Activated CD8-positive, alpha-beta memory T cell treated with anti-CD3 and anti-CD28 coated beads, Interleukin-2, amount 50 U/mL, for 1 hour (primary cell): ENCODE results near the gene SCP2.

Experiments used
- DNase-seq: peaks from one replicate; pipeline ENCODE4 v3.0.0-alpha.2; 2020; ENCODE audit errors: extremely low read depth

The SCP2 gene

DNA sequence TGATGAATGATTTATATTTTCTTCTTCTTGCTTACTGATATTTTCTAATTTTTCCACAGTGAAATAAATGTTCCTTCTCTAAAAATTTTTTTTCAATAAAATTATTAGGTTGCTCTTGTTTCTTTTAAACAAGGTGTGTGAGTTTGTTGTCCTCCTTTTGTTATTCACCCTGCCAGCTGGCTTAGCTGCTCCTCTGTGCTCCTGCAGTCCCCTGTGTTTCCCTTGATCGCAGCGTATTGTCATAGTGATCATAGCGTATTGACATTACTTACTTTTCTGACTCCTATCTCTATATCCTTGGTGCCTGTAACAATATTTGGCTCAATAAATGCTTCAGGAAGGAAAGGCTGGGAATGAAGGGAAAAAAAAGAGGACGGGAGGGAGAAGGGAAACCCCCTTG, 110.1 kb downstream of the SCP2 start:
- DNase-seq: no peak

DNA sequence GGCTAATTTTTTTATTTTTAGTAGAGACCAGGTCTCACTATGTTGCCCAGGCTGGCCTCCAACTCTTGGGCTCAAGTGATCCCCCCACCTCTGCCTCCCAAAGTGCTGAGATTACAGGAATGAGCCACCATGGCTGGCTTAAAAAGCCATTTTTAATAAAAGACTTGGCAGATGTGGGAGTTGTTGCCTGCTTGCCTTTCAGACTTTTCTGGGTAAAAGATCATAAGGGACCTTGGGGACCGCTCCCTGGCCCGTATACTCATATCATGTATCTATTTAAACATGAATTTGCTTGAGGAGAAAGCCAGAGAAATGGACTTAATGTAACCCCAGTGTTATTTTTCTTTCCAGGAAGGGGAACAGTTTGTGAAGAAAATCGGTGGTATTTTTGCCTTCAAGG, 111.5 kb downstream of the SCP2 start:
- no peak for DNase-seq

DNA sequence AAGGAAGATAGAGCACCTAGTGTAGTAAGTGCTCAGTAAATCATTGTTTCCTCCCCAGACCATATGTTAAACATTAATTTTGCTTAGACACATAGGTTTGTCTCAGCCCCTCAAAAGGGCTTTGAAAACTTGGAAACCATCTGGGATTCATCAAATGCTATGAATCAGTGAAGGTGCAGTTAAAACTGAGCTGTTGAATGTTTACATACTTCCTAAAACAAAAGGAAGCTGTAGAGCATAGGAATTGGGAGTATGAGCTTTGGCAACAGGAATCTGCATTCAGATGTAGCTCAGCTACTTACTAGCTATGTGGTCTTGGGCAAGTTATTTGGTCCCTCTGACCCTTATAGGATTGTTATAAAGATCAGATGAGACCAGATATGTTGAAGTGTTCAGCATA, 116.2 kb downstream of the SCP2 start:
- DNase-seq: no peak

DNA sequence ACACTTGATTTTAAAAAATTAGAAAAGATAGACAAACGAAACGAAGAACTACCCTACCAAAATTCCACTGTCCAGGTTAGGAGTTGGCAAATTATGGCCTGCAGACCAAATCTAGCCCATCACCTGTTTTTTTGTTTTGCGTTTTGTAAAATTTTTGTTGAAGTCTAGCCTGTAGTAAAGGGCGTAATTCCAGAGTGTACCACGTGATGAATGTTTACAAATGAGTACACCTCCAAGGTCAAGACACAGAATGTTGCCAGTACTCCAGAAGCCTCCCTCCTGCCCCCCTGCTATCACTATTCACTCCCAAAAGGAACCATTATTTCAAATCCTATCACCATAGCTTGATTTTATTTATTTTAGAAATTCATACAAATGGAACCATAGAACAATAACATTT, 117.8 kb downstream of the SCP2 start:
- DNase-seq: no peak

DNA sequence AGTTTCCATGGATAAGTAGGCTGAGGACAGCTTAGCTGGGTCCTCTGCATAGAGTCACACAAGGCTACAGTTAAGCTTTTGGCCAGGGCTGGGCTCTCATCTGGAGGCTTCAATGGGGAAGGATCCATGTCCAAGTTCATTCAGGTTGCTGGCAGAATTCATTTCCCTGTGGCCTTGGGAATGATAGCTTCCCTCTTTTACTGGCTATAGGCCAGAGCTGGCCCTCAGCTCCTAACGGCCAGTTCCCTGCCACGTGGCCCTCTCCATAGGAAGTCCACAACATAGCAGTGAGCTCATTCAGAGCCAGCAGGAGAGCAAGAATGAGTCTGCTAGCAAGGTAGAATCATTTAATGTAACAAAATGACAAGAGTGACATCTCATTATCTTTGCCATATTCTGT, 119.9 kb downstream of the SCP2 start:
- no peak for DNase-seq

DNA sequence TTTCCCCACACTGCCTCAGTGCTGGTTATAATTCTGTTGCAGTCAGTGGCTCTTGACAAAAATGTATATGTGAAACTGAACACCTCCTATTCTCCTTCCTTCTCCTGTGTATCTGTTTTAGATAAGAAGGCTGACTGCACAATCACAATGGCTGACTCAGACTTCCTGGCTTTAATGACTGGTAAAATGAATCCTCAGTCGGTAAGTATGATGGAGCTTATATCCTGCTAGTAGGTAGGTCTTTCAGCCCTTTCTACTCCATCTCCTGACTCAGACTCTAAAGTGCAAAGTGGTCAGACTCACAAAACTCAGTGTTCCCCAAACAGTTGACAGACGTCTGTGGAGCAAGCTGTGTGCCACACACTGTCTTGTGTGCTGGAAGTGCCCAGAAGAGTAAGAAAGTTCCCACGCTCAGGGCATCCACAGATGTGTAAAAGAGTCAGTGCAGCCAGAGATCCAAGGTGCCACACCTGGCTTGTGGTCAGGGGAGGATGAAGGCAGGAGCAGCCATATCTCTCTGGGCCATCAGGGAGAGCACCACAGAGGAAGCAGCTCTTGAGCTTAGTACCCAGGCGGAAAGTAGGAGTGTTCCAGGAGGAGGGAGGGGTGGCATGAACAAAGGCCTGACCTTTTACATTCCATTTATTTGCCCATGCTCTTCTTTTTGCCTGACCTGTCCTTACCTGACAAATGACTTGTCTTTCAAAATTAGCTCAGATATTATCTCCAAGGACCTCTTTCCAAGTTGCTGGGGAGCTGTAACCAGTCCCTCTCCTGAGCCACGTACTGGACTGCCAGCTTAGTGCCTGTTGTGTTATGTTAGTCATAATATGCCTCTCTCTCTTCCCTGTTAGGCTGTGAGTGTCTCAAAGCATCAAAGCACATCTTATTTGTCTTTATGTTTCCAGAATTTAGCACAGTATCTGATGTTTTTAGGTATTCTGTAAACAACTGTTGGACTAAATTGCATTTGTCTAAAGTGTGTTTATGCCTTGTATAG, 121.0 kb downstream of the SCP2 start:
- no peak for DNase-seq

DNA sequence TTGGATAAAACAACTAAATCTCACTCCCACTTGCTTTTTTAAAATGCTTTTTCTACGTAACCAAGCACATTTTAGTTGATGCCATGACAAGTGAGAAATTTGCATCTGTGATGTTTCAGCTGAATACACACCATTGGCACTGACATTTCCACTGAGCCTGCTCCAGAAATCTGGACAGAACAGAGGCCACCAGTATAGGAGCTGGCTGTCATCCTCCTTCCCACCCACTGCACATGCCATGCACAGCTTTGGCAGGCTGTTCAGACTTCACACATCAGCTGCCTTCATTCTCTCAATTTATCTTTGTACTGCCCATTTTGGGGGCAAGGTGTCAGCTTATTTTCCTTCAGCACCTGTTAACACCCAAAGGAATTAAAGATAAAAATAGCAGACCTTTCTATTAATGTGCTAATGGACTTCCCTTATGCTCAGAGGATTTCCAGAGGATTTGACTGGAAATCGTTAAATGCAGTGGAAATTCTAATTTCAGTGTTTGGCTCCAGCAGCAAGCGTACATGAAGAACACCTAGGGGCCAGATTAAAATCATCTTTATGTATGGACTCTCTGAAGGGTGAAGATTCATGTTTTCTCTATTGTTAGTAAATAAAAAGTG, 122.0 kb downstream of the SCP2 start:
- DNase-seq: no peak

DNA sequence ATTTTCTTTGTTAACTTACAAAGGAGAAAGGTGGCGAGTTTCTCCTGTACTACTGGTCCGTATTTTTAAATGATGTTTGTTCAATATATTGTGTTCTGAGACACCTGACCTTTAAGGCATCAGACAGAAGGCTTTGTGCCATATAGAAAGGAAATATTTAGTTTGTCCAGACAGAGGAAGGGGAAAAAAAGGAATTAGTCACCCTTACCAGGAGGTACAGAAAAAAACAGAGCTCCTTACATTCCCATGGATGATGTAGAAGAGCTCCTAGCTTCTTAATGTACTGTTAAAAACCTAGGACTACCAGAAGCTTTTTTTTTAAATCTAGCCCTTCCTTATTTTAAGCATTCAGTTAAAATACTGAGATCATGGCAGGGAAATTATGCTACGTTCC, 122.5 kb downstream of the SCP2 start:
- no peak for DNase-seq

DNA sequence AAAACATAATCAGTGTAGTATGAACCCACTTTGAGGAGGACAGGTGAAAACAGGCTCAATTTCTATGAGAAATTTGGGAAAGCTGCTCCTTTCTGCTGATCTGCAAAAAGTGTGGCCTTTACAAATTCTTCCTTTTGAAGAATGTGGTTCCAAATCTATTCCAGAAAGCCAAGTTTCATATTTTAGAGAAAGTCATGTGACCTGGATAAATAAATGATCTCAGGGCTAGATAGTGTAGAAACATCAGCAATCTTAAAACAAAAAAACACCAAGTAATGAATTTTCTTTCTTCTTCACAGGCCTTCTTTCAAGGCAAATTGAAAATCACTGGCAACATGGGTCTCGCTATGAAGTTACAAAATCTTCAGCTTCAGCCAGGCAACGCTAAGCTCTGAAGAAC, 123.2 kb downstream of the SCP2 start:
- no peak for DNase-seq

DNA sequence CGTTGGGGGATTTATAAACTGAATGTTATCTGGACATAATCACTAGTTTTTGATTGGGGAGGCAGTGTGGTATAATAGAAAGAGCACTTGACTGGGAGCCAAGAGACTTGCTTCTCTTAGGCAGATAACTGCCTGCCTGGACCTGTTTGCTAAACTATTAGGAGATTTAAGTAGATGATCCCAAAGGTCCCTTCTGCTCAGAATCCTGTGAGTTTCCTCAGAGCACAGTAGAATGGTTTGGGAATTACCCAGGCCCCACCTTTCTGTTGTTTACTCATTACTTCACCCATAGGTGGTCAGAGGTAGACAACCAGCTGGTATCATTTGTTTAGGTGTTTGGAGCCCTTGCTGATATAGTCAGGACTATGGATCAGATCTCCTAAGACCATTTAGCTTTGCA, 124.6 kb downstream of the SCP2 start:
- DNase-seq: no peak

DNA sequence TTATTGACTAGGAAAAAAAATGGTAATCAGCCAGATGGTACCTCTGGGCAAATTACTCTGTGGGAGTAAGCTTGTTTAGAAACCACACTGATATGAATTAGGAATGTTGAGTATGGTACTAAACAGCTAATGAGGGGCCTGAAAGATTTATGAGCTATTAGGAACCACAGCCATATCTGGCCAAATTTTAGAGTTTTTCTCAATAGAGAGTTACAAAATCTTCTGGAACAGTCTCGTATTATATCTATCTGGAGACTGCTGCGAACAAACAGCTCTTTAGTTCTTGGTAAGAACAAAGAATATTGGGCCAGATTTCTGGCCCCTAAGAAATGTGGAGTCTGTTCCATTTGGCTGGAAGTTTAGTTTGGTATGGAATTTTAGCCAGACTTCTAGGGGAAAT, 130.1 kb downstream of the SCP2 start:
- no peak for DNase-seq

DNA sequence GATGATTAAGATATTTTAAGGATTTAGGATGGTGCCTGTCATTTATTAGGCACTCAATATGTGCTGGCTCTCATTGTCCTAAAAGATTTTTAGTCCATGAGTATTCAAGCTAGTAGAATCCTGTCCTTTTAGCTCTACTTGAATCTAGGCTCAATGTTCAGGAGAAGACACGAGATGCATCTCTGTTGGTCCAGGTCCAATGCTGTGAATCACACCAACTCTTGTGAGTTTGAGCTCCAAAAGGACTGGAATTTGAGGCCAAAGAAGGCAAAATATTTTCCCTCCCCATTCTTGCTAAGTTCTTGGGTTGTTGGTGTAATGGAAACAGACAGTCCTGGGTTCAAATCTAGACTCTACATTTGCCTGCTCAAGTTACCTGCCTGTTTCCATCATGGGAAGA, 133.5 kb downstream of the SCP2 start:
- DNase-seq: no peak

DNA sequence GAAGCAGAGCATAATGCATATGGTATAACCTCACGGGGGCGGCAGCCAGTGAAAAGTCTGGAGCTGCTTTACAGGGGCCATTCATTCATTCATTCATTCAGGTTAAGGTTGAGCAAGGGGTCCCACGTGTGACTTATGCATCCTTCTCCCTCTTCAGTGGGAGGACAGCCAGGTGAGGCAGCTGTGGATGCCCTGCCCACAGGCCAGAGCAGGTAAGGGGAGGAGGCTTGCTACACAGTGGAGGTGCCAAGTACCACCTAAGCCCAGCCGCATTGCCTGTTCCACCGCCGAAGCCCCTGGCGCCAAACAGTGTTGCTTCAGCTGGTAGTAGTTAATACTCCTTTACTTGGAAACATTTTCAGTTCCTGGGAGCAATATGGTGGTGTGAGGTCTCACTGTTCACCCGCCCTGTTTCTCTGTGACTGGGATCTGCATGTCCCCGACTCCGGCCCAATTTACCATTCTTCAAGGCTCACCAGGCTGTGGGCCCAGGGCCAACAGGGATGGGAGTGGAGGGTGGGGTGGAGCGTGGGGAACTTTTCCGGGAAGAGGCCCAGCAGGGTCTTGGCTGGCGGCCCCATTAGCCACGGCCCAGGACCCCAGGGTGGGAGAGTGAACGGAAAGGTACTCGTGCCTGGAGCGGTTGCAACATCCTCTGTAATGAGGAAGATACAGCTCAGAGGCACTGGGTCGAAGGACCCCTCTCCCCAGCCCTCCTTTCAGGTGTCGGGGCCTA, 134.2 kb downstream of the SCP2 start:
- no peak for DNase-seq

DNA sequence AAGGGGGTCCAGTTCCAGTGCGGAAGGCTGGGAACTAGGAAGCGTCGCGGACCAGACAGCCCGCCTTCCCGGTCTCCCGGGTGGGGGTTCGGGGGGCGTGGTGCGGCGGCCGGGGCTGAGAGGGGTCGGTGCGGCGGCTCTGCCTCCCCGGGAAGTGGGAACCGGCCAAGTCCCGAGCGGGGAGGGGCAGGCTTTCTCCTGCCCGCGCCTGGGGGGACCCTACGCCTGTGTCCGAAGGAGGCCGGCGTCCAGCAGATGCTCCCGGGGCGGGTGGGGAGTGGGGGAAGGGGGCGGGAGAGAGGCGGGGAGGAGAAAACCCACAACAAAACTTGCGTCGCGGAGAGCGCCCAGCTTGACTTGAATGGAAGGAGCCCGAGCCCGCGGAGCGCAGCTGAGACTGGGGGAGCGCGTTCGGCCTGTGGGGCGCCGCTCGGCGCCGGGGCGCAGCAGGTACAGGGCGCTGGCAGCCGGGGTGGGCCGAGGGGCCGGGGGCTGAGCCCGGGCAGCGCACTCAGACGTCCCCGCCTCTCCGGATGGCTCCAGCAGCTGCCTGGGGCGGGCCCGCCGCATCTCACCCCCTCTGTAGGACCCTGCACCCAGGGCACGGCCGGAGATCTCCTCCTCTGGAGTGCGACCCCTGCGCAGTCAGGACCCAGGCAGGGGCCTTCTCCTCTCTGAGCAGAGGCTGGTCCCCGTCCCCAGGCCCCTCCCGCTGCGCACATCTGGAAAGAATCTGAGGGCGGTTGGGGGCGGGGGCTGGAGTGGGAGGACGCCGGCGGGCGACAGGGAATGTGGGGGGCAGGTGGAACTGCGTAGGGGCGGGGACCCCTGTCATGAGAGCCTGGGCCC, 135.0 kb downstream of the SCP2 start, which contains the start of gene PODN:
TSS of gene PODN (plus strand) at position 355 of the 849 bp plus-strand sequence. CDS start 7,643 bp downstream, outside the sequence.
- no peak for DNase-seq

DNA sequence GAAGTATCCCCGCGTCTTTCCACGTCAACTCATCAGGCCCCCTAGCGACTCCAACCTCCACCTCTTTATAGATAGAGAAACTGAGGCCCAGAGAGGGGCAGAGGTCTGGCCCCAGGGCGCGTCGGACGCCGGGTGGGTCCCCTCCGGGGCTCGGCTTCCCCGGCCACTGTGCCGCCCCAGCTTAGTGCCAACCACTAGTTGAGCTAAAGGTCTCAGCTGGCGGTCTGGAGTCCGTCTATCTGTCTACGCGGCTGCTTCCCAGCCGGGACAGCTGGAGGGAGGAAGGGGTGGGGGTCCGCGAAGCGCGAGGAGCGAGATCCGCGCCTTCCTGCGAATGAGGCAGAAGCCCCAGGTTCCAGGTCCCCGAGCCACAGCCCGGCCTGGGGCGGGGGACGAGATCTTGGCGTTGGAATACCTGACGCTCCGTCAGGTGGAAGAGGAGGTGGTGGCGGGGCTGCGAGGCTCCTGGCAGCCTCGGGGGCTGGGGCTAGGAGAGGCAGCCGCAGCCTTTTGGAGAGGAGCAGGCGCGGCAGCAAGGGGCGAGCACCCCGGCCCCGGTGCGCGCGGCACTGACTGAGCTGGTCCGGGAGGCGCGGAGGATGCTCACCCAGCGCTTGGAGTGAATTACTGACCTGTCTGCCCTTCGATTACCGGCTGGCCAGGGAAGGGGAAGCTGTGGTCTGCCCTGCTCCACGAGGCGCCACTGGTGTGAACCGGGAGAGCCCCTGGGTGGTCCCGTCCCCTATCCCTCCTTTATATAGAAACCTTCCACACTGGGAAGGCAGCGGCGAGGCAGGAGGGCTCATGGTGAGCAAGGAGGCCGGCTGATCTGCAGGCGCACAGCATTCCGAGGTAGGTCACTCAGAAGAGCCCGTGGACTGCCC, 135.9 kb downstream of the SCP2 start:
- DNase-seq: no peak

DNA sequence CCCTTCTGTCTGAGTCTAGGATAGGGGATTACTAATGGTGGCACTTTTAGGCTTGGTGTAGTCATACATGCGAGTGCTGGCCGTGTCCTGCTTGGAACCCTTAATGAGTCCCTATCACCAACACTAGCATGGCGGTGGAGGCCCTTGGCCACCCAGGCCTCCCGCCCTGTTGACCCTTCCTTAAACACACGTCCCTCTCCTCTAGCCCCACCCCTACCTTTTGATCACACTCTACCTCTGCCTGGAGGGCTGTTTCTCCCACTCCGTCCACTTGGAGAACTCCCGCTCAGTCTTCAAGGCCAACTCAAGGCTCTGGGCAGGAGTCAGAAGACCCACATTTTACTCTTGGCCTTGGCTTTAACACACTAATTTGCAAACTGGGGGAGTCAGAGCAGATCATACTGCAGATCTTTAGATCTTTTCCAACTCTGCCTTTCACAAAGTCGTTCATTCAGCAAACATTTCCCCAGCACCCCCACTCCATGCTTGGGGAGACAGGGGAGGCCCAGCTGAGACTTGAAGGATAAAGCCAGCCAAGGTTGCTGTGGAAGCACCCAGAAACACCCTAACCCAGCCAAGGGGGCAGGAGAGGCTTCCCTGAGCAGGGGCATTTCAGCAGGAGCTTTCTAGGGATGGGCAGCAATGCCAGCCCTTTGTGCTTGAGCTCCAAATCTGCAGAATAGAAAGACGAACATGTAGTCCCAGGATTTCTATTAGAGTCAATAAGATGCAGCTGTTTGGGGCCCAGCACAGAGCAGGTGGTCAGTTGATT, 136.9 kb downstream of the SCP2 start:
- DNase-seq: no peak

DNA sequence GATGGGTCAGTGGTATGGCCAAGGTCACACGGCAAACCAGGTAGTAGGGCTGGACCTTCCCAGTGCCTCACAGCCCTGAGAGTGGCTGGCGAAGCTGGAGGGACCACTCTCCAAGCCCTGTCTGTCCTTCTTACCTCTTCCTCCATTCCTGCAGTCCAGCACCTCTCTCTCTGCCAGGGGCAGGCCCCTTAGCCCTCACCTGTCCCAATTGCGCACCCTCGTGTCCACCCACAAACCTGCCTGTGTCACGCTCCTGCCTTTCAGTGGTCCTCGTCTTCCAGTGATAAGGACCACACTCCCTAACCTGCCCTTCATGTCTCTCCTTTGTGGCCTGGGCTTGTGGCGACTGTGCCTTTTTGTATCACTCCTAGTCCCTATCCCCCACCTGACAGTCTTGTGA, 138.3 kb downstream of the SCP2 start:
- no peak for DNase-seq

DNA sequence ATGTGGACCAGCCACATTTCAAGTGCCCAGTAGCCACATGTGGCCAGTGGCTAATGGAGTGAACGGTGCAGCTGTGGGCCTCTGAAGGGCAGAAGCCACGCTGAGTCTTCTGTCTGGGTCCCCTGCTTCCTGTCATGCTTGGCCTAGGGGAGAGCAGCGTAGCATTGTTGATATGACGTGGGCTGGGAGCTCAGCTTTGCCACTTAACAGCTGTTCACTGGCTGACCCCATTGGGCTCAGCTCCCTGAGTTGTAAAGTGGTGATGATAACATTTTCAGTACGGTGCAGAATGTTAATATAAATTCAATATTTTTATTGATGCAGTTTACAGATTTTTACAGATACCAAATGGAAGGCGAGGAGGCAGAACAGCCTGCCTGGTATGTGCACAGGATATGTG, 139.4 kb downstream of the SCP2 start:
- DNase-seq: no peak

DNA sequence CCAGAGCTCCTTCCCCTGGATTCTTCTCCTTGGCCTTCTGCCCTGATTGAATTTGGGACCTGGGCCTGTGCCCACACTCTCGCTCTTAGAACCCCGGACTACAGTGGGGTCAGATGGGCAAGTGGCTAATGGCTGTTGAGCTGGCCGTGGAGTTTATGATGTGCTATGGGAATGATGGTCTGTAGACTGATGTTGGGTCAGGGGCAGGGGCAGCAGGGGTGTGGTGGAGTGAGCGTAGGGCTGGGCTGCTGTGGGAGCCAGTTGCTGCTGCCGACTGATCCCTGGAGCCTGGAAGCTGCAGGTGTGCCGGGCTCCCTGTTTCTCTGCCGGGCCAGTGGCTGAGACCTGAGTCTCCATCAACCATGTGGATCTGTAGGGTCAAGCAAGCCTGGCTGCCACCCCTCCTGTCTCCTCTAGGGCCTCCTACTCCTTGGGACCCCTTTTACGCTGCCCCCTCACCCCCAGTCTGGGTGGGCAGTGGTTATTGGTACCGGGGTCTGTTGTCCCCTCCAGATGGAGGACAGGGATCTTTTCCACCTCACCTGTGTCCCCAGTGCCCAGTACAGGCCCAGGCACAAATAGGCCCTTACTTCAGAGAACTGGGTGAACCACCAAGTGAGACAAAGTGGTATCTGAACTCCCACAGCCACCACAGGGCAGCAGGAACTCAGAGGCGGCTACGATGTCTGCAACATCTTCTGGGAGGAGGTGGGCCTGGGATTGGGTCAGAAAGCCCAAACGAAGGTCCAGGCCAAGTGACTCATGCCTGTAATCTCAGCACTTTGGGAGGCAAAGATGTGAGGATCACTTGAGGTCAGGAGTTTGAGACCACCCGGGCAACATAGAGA, 140.0 kb downstream of the SCP2 start:
- DNase-seq: no peak
